HEK293 (cell line): ENCODE results near the gene ATP6V1D.

Experiments
- CTCF ChIP-seq: fragments of 450-650 bp; formaldehyde crosslinking; IDR thresholded peaks from 2 replicates; pipeline ENCODE4 v1.5.1; 2016; ENCODE audit warnings: missing biosample characterization, missing genetic modification characterization
- PRDM10 ChIP-seq: fragments of 450-650 bp; formaldehyde crosslinking; IDR thresholded peaks from 2 replicates; pipeline ENCODE4 v1.5.1; 2016; ENCODE audit warnings: missing biosample characterization, missing genetic modification characterization
- PRDM4 ChIP-seq: fragments of 450-650 bp; formaldehyde crosslinking; IDR thresholded peaks from 2 replicates; pipeline ENCODE4 v1.5.1; 2017; ENCODE audit warnings: missing biosample characterization, missing genetic modification characterization
- YY1 ChIP-seq: fragments of 450-650 bp; formaldehyde crosslinking; IDR thresholded peaks from 2 replicates; pipeline ENCODE4 v1.5.1; 2018; ENCODE audit warnings: missing biosample characterization, missing genetic modification characterization
- ZBTB11 ChIP-seq: fragments of 450-650 bp; formaldehyde crosslinking; conservative IDR thresholded peaks from 2 replicates; pipeline ENCODE4 v1.5.1; 2016; ENCODE audit warnings: low read depth, missing biosample characterization, missing genetic modification characterization
- ZFP69B ChIP-seq: fragments of 450-650 bp; formaldehyde crosslinking; IDR thresholded peaks from 2 replicates; pipeline ENCODE4 v1.5.1; 2016; ENCODE audit warnings: missing biosample characterization, missing genetic modification characterization
- ZNF184 ChIP-seq: fragments of 450-650 bp; IDR thresholded peaks from 2 replicates; pipeline ENCODE4 v1.5.1; 2018; ENCODE audit warnings: missing biosample characterization, mild to moderate bottlenecking, missing genetic modification characterization
- ZNF19 ChIP-seq: fragments of 450-650 bp; formaldehyde crosslinking; IDR thresholded peaks from 2 replicates; pipeline ENCODE4; 2016; ENCODE audit warnings: missing biosample characterization, missing genetic modification characterization, low read depth
- ZNF280C ChIP-seq: fragments of 450-650 bp; formaldehyde crosslinking; IDR thresholded peaks from 2 replicates; pipeline ENCODE4 v1.5.1; 2016; ENCODE audit warnings: missing biosample characterization, missing genetic modification characterization
- ZNF292 ChIP-seq: fragments of 450-650 bp; formaldehyde crosslinking; IDR thresholded peaks from 2 replicates; pipeline ENCODE4 v1.5.1; 2016; ENCODE audit warnings: low read depth, missing biosample characterization, missing genetic modification characterization, borderline replicate concordance
- ZNF580 ChIP-seq: fragments of 450-650 bp; formaldehyde crosslinking; IDR thresholded peaks from 2 replicates; pipeline ENCODE4 v1.5.1; 2016; ENCODE audit warnings: missing biosample characterization, missing genetic modification characterization
- ZNF596 ChIP-seq: fragments of 450-650 bp; IDR thresholded peaks from 2 replicates; pipeline ENCODE4 v1.5.0; 2018; ENCODE audit warnings: missing biosample characterization, mild to moderate bottlenecking, missing genetic modification characterization, moderate library complexity
- ZNF76 ChIP-seq: fragments of 450-650 bp; formaldehyde crosslinking; IDR thresholded peaks from 2 replicates; pipeline ENCODE4; 2016; ENCODE audit warnings: low read depth, missing biosample characterization, missing genetic modification characterization, borderline replicate concordance

- TF ChIP-seq ZBTB11 (no peak), CTCF (tag by site-specific recombination) (no peak), ZFP69B (tag by site-specific recombination) (no peak), ZNF596 (tag by site-specific recombination) (no peak), PRDM4 (tag by site-specific recombination) (no peak), ZNF292 (tag by site-specific recombination) (no peak), YY1 (no peak), ZNF280C (tag by site-specific recombination) (no peak), PRDM10 (tag by site-specific recombination) (no peak), ZNF76 (tag by site-specific recombination) (no peak), ZNF19 (tag by site-specific recombination) (no peak), ZNF580 (tag by site-specific recombination) (no peak), ZNF184 (tag by site-specific recombination) (no peak)
Measured at GRCh38 chr14:67392123-67392522, 32.5 kb upstream of the ATP6V1D start.
